HG02938 (cell line): ENCODE measurements around the gene CHRDL2.

Source experiments
- ATAC-seq: cut with Tn5 transposase; IDR thresholded peaks from one replicate; pipeline ENCODE4 v1.9.1; 2021; ENCODE audit warnings: mild to moderate bottlenecking, moderate library complexity; ENCODE audit not compliant: unreplicated experiment

CHRDL2 gene

GRCh38 chr11:74687237-74688023 lies 43.8 kb downstream of the CHRDL2 start:
- ATAC-seq = no peak

- ATAC-seq = no peak
Measured at GRCh38 chr11:74686792-74687191, 44.4 kb downstream of the CHRDL2 start.

GRCh38 chr11:74685905-74686304 lies 45.3 kb downstream of the CHRDL2 start:
- no peak for ATAC-seq

GRCh38 chr11:74685338-74685737 lies 45.9 kb downstream of the CHRDL2 start:
- no peak for ATAC-seq

GRCh38 chr11:74684661-74685060 lies 46.6 kb downstream of the CHRDL2 start:
- ATAC-seq = no peak

GRCh38 chr11:74683941-74684481 lies 47.2 kb downstream of the CHRDL2 start:
- no peak for ATAC-seq

- ATAC-seq = no peak
Measured at GRCh38 chr11:74683279-74683871, 47.9 kb downstream of the CHRDL2 start.

- ATAC-seq = no peak
Measured at GRCh38 chr11:74682731-74683278, 48.4 kb downstream of the CHRDL2 start.

- ATAC-seq = no peak
Measured at GRCh38 chr11:74681686-74682651, 49.3 kb downstream of the CHRDL2 start.

GRCh38 chr11:74680703-74681531 lies 50.3 kb downstream of the CHRDL2 start:
- ATAC-seq = no peak

GRCh38 chr11:74680035-74680671 lies 51.1 kb downstream of the CHRDL2 start:
- no peak for ATAC-seq

GRCh38 chr11:74679513-74679865 lies 51.7 kb downstream of the CHRDL2 start:
- ATAC-seq = no peak

- no peak for ATAC-seq
Measured at GRCh38 chr11:74678591-74679512, 52.4 kb downstream of the CHRDL2 start.

GRCh38 chr11:74678041-74678440 lies 53.2 kb downstream of the CHRDL2 start:
- no peak for ATAC-seq

- ATAC-seq = no peak
Measured at GRCh38 chr11:74677131-74677530, 54.1 kb downstream of the CHRDL2 start.

- ATAC-seq = no peak
Measured at GRCh38 chr11:74676596-74676995, 54.6 kb downstream of the CHRDL2 start.

GRCh38 chr11:74675761-74676160 lies 55.5 kb downstream of the CHRDL2 start:
- ATAC-seq = no peak

GRCh38 chr11:74673693-74674360 lies 57.4 kb downstream of the CHRDL2 start:
- no peak for ATAC-seq
